Skeletal muscle tissue (tissue), 4 donors: ENCODE data around the gene POU6F2. TPM values are rescaled to one million over a fixed set of nuclear protein-coding genes. Genes with fewer than 3 reads are reported as not detected.

Source experiments
- H3K27ac ChIP-seq: one replicate; pipeline ENCODE4 v1.7.0; 2013; ENCODE audit warnings: mild to moderate bottlenecking, low read depth, low read length, inconsistent platforms
- H3K27me3 ChIP-seq, 3 donors: one replicate each; pipeline ENCODE4 v1.7.0; 2013; ENCODE audit warnings: low read length in 3 of 3; ENCODE audit not compliant: control insufficient read depth in 3 of 3, insufficient read depth in 3 of 3
- H3K36me3 ChIP-seq, 3 donors: one replicate each; pipeline ENCODE4 v1.7.0; 2013; ENCODE audit warnings: low read length in 3 of 3; ENCODE audit not compliant: control insufficient read depth in 3 of 3, insufficient read depth in 3 of 3
- H3K4me1 ChIP-seq, 3 donors: one replicate each; pipeline ENCODE4 v1.7.0; 2013; ENCODE audit warnings: low read length in 3 of 3, mild to moderate bottlenecking in 3 of 3; ENCODE audit not compliant: control insufficient read depth in 3 of 3, insufficient read depth in 3 of 3
- H3K4me3 ChIP-seq, 3 donors: one replicate each; pipeline ENCODE4 v1.7.0; 2013; ENCODE audit warnings: low read length in 3 of 3
- H3K9ac ChIP-seq, 3 donors: one replicate each; pipeline ENCODE4 v1.7.0; 2013; ENCODE audit warnings: low read length in 3 of 3, mild to moderate bottlenecking in 3 of 3, moderate library complexity in 2 of 3, low read depth in 1 of 3
- H3K9me3 ChIP-seq, 3 donors: one replicate each; pipeline ENCODE4 v1.7.0; 2013; ENCODE audit warnings: low read length in 3 of 3; ENCODE audit not compliant: control insufficient read depth in 3 of 3
- total RNA-seq: library from RNA; depleted of rRNA; stranded (reverse); fragments of >200 nt; gene quantifications from one replicate; pipeline ENCODE4 v1.2.3, GENCODE V29; 2014
- donor health status: Osteomylitis.

Gene POU6F2
- total RNA-seq, 1 donor from 2014 or later = not detected

- no peaks in the 10 kb centered on the region for H3K27me3 ChIP-seq
Measured at GRCh38 chr7:39501358-39501757, 523.6 kb downstream of the POU6F2 start.

GRCh38 chr7:39504963-39505362 lies 527.3 kb downstream of the POU6F2 start:
- H3K27me3 ChIP-seq = no peaks in the 10 kb centered on the region
- H3K36me3 ChIP-seq = no peaks in the 10 kb centered on the region
- H3K9me3 ChIP-seq = no peaks in the 10 kb centered on the region
- H3K9ac ChIP-seq = no peak overlapping the region
- H3K4me3 ChIP-seq = no peak overlapping the region
- no peaks in the 10 kb centered on the region for H3K4me1 ChIP-seq
- H3K27ac ChIP-seq = no peak overlapping the region

More at GRCh38 chr7:39501358-39501757, 523.6 kb downstream of the POU6F2 start:
- Histone ChIP-seq H3K4me1 (no peaks in the 10 kb centered on the region), H3K36me3 (no peaks in the 10 kb centered on the region), H3K4me3 (no peak overlapping the region), H3K27ac (no peak overlapping the region), H3K9ac (no peak overlapping the region), H3K9me3 (no peaks in the 10 kb centered on the region)

GRCh38 chr7:39507866-39508551 lies 530.3 kb downstream of the POU6F2 start:
- no peaks in the 10 kb centered on the region for H3K27me3 ChIP-seq
- H3K9ac ChIP-seq = no peak overlapping the region
- H3K9me3 ChIP-seq = no peaks in the 10 kb centered on the region
- H3K27ac ChIP-seq = no peak overlapping the region
- no peaks in the 10 kb centered on the region for H3K36me3 ChIP-seq
- no peaks in the 10 kb centered on the region for H3K4me1 ChIP-seq
- H3K4me3 ChIP-seq = no peak overlapping the region

DNA sequence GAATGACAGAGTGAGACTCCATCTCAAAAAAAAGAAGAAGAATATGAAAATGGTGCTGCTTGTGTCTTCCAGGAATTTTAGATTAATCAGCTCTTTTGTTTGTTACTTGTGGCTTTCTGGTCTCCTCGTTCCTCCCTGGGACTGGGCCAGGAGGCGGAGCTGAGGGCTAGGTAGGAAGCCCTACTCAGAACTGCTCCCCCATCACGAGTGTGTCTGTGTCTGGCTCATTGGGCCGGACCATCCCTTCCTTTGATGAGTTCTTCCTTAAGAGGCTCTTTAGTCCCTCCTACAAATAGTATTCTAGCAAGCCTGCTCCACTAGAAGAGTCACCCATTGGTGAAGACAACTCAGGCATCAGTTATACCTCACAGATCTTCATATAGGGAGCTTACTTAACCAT lies 531.7 kb downstream of the POU6F2 start:
- Histone ChIP-seq H3K27me3 (no peaks in the 10 kb centered on the region), H3K27ac (no peak overlapping the region), H3K9ac (no peak overlapping the region), H3K36me3 (no peaks in the 10 kb centered on the region), H3K4me3 (no peak overlapping the region), H3K9me3 (no peaks in the 10 kb centered on the region), H3K4me1 (no peaks in the 10 kb centered on the region)

GRCh38 chr7:39509912-39510311 lies 532.2 kb downstream of the POU6F2 start:
- Histone ChIP-seq H3K4me1 (no peaks in the 10 kb centered on the region), H3K27me3 (no peaks in the 10 kb centered on the region), H3K36me3 (no peaks in the 10 kb centered on the region), H3K4me3 (no peak overlapping the region), H3K9me3 (no peaks in the 10 kb centered on the region), H3K27ac (no peak overlapping the region), H3K9ac (no peak overlapping the region)

DNA sequence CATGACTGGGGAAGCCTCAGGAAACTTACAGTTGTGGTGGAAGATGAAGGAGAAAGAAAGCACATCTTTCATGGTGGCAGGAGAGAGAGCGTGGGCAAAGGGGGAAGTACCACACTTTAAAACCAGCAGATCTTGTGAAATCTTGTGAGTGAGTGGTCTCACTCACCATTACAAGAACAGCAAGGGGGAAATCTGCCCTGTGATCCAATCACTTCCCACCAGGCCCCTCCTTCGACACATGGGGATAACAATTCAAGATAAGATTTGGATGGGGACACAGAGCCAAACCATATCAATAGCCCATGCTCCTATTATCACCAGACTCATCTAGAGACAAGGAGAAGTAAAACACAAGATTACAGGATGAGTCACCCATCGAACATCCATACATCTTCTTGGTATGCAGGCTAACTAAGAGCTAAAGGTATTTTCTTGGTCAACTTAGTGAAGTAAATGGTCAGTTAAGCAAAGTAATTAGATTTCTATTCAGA lies 533.2 kb downstream of the POU6F2 start:
- H3K27me3 ChIP-seq = no peaks in the 10 kb centered on the region
- H3K27ac ChIP-seq = no peak overlapping the region
- no peaks in the 10 kb centered on the region for H3K36me3 ChIP-seq
- no peaks in the 10 kb centered on the region for H3K9me3 ChIP-seq
- no peaks in the 10 kb centered on the region for H3K4me1 ChIP-seq
- H3K4me3 ChIP-seq = no peak overlapping the region
- H3K9ac ChIP-seq = no peak overlapping the region

GRCh38 chr7:39515534-39516228 lies 538.0 kb downstream of the POU6F2 start:
- Histone ChIP-seq H3K4me1 (no peaks in the 10 kb centered on the region), H3K9me3 (no peaks in the 10 kb centered on the region), H3K4me3 (no peak overlapping the region), H3K27ac (no peak overlapping the region), H3K9ac (no peak overlapping the region), H3K36me3 (no peaks in the 10 kb centered on the region), H3K27me3 (peaks cover 0 to 3% (median 0%) of the 10 kb centered on the region in 3 donors)

- Histone ChIP-seq H3K36me3 (no peaks in the 10 kb centered on the region), H3K9me3 (no peaks in the 10 kb centered on the region), H3K9ac (no peak overlapping the region), H3K4me1 (no peaks in the 10 kb centered on the region), H3K27ac (no peak overlapping the region), H3K27me3 (peaks cover 0 to 3% (median 0%) of the 10 kb centered on the region in 3 donors), H3K4me3 (no peak overlapping the region)
Measured at GRCh38 chr7:39516498-39516897, 538.8 kb downstream of the POU6F2 start.

DNA sequence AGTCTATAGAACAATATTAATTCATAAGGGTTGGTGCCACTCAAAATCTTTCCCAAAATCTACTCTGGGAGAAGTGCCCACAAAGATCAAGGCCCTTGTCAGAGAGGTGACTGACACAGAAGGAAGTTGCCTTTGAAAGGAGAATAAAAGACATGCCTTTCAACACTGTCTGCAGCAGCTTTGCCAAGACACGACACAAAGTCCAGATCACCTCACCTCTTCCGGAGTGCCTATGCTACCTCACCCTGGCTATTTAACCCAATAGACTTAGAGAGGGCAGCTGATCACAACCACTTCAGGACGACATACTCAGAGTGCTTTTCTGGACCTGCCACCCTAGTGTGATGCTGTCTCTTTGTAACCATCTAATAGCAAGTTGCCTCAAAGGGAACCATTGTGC lies 539.5 kb downstream of the POU6F2 start:
- H3K27me3 ChIP-seq = peaks cover 0 to 3% (median 0%) of the 10 kb centered on the region in 3 donors
- no peaks in the 10 kb centered on the region for H3K36me3 ChIP-seq
- no peak overlapping the region for H3K9ac ChIP-seq
- H3K4me3 ChIP-seq = no peak overlapping the region
- no peaks in the 10 kb centered on the region for H3K4me1 ChIP-seq
- H3K27ac ChIP-seq = no peak overlapping the region
- H3K9me3 ChIP-seq = no peaks in the 10 kb centered on the region
